Thyroid gland (tissue), 4 donors: ENCODE results near the gene EXOC8. TPM values are rescaled to one million over a fixed set of nuclear protein-coding genes. Genes with fewer than 3 reads are reported as not detected.
A peak's percentile ranks its signal among the peaks of the same experiment; 100 is the strongest.

Experiments
- DNase-seq, 2 donors: peaks; one replicate each; pipeline ENCODE4 v3.0.0-alpha.2; 2019
- H3K27ac ChIP-seq, 3 donors: fragments of 200-600 bp; sonication (generic); 1 replicate in 2 of 3; 2 replicates in 1 of 3; pipeline ENCODE4 v1.5.1; 2016 to 2019; ENCODE audit warnings: mild to moderate bottlenecking in 1 of 3, moderate library complexity in 1 of 3
- H3K27me3 ChIP-seq: fragments of 200-600 bp; sonication (generic); one replicate; pipeline ENCODE4 v1.5.1; 2019
- H3K36me3 ChIP-seq, 2 donors: fragments of 200-600 bp; sonication (generic); one replicate each; pipeline ENCODE4 v1.5.1; 2016 to 2019
- H3K4me1 ChIP-seq, 2 donors: fragments of 200-600 bp; sonication (generic); one replicate each; pipeline ENCODE4 v1.5.1; 2017 to 2019
- H3K4me3 ChIP-seq, 3 donors: fragments of 200-600 bp; sonication (generic); replicated peaks in 1 of 3; 1 replicate in 2 of 3; 2 replicates in 1 of 3; pipeline ENCODE4 v1.5.1; 2016; ENCODE audit warnings: mild to moderate bottlenecking in 1 of 3
- H3K9me3 ChIP-seq: fragments of 200-600 bp; sonication (generic); one replicate; pipeline ENCODE4 v1.5.1; 2017
- CTCF ChIP-seq, 6 experiments: fragments of 200-600 bp in 3 of 6; fragments of 450-650 bp in 3 of 6; sonication (generic) in 3 of 6; IDR thresholded peaks; one replicate each; pipeline ENCODE4 v1.5.1; 2016 to 2019; ENCODE audit warnings: antibody characterized with exemption in 6 of 6, mild to moderate bottlenecking in 2 of 6, inconsistent platforms in 1 of 6, moderate library complexity in 1 of 6
- POLR2A ChIP-seq, 2 donors: fragments of 450-650 bp; IDR thresholded peaks; one replicate each; pipeline ENCODE4 v1.6.1; 2017; ENCODE audit warnings: antibody characterized with exemption in 2 of 2, mild to moderate bottlenecking in 2 of 2, moderate library complexity in 1 of 2
- WGBS, 2 donors: methylation state at CpG; one replicate each; pipeline ENCODE4 v1.1.5; 2017; 5-methylcytosine and 5-hydroxymethylcytosine counted together
- intact Hi-C: fragments of 100-400 bp; cut with DNase I; formaldehyde crosslinking; loops from one replicate; pipeline ENCODE4 v1.15.1; 2023
- total RNA-seq, 4 donors: library from RNA; depleted of rRNA; stranded (reverse); fragments of >200 nt; gene quantifications; one replicate each; pipeline ENCODE4 v1.2.3, GENCODE V29; 2016

The EXOC8 gene
- total RNA-seq, 4 donors from 2014 or later: 15.9 to 30.5 (median 18.6) TPM

- intact Hi-C loops: loop anchor here (10.0 kb wide), 1 partner anchor 102 kb away; no protein-coding TSS in a partner anchor
- DNase-seq: peak in 1 of 2 donors; percentile 12
- 0 to 2% methylated on average over 4 to 21 of the region's 32 CpGs for WGBS, 2 donors
- Histone ChIP-seq H3K27ac (peak overlapping the region; percentile 65 to 95 (median 90)), H3K36me3 (no peaks in the 10 kb centered on the region), H3K4me3 (peak overlapping the region; percentile 61 to 67 (median 62)), H3K4me1 (peaks cover 43 to 45% of the 10 kb centered on the region in 2 donors), H3K27me3 (no peaks in the 10 kb centered on the region), H3K9me3 (no peaks in the 10 kb centered on the region)
- TF ChIP-seq POLR2A (IDR thresholded peaks at IDR 0.05) (no peak), CTCF (IDR thresholded peaks at IDR 0.05) (no peak)
Observed at GRCh38 chr1:231337043-231337471, 595 bp downstream of the EXOC8 start.

GRCh38 chr1:231335663-231336602 lies 1.7 kb downstream of the EXOC8 start:
- peak overlapping the region in 2 of 3 donors; percentile 62 to 67 for H3K4me3 ChIP-seq
- peaks cover 43 to 45% of the 10 kb centered on the region in 2 donors for H3K4me1 ChIP-seq
- 63 to 74% methylated on average over 21 of the region's 21 CpGs for WGBS, 2 donors
- DNase-seq: no peak
- H3K27me3 ChIP-seq: no peaks in the 10 kb centered on the region
- no peaks in the 10 kb centered on the region for H3K9me3 ChIP-seq
- intact Hi-C loops: loop anchor here (10.0 kb wide), 1 partner anchor 101 kb away; no protein-coding TSS in a partner anchor
- no peak overlapping the region for H3K27ac ChIP-seq
- no peak for TF ChIP-seq POLR2A (IDR thresholded peaks at IDR 0.05)
- no peak for TF ChIP-seq CTCF (IDR thresholded peaks at IDR 0.05)
- no peaks in the 10 kb centered on the region for H3K36me3 ChIP-seq

GRCh38 chr1:231334952-231335351 lies 2.7 kb downstream of the EXOC8 start:
- 90 to 92% methylated on average over 6 of the region's 6 CpGs for WGBS, 2 donors
- H3K4me3 ChIP-seq: peak overlapping the region in 1 of 3 donors; percentile 2
- TF ChIP-seq POLR2A (IDR thresholded peaks at IDR 0.05) (no peak), CTCF (IDR thresholded peaks at IDR 0.05) (no peak)
- no peaks in the 10 kb centered on the region for H3K36me3 ChIP-seq
- DNase-seq: no peak
- H3K27me3 ChIP-seq: no peaks in the 10 kb centered on the region
- no peak overlapping the region for H3K27ac ChIP-seq
- H3K9me3 ChIP-seq: no peaks in the 10 kb centered on the region
- intact Hi-C loops: loop anchor here (10.0 kb wide), 1 partner anchor 100 kb away; no protein-coding TSS in a partner anchor
- peaks cover 43 to 45% of the 10 kb centered on the region in 2 donors for H3K4me1 ChIP-seq

- no peak overlapping the region for H3K27ac ChIP-seq
- no peaks in the 10 kb centered on the region for H3K9me3 ChIP-seq
- peak overlapping the region in 1 of 3 donors; percentile 2 for H3K4me3 ChIP-seq
- peaks cover 38 to 39% of the 10 kb centered on the region in 2 donors for H3K4me1 ChIP-seq
- intact Hi-C loops: loop anchor here (10.0 kb wide), 1 partner anchor 99 kb away; no protein-coding TSS in a partner anchor
- TF ChIP-seq CTCF (IDR thresholded peaks at IDR 0.05) (no peak), POLR2A (IDR thresholded peaks at IDR 0.05) (no peak)
- 83 to 84% methylated on average over 1 of the region's 1 CpG for WGBS, 2 donors
- no peaks in the 10 kb centered on the region for H3K27me3 ChIP-seq
- DNase-seq: no peak
- no peaks in the 10 kb centered on the region for H3K36me3 ChIP-seq
Observed at GRCh38 chr1:231334079-231334666, 3.5 kb downstream of the EXOC8 start.
